H9 (cell line): ENCODE data around the gene C2orf80. TPM values are rescaled to one million over a fixed set of nuclear protein-coding genes. Genes with fewer than 3 reads are reported as not detected.

Source experiments
- DNase-seq: peaks from one replicate; pipeline ENCODE4 v3.0.0-alpha.2; 2017
- H2AFZ ChIP-seq: one replicate; pipeline ENCODE4 v1.6.1; 2013; ENCODE audit warnings: mild to moderate bottlenecking, low read length, control low read depth, moderate library complexity
- H2AK5ac ChIP-seq: 2 replicates; pipeline ENCODE4 v1.6.1; 2013; ENCODE audit warnings: low read length, control low read depth, mixed read lengths; ENCODE audit not compliant: insufficient read length
- H2BK120ac ChIP-seq: one replicate; pipeline ENCODE4 v1.6.1; 2013; ENCODE audit warnings: low read depth, mild to moderate bottlenecking, low read length, control low read depth, inconsistent platforms; ENCODE audit not compliant: poor library complexity, severe bottlenecking
- H2BK12ac ChIP-seq: 2 replicates; pipeline ENCODE4 v1.6.1; 2013; ENCODE audit warnings: low read length, control low read depth, mixed read lengths, low read depth; ENCODE audit not compliant: insufficient read length
- H2BK15ac ChIP-seq: 2 replicates; pipeline ENCODE4 v1.6.1; 2013; ENCODE audit warnings: low read depth, low read length, control low read depth
- H2BK20ac ChIP-seq: one replicate; pipeline ENCODE4 v1.6.1; 2013; ENCODE audit warnings: low read depth, mild to moderate bottlenecking, low read length, control low read depth, inconsistent platforms; ENCODE audit not compliant: poor library complexity, severe bottlenecking
- H2BK5ac ChIP-seq: 2 replicates; pipeline ENCODE4 v1.6.1; 2013; ENCODE audit warnings: low read length, control low read depth, mixed read lengths; ENCODE audit not compliant: insufficient read length
- H3K14ac ChIP-seq: 2 replicates; pipeline ENCODE4 v1.6.1; 2013; ENCODE audit warnings: low read length, control low read depth; ENCODE audit not compliant: insufficient read depth
- H3K18ac ChIP-seq: 2 replicates; pipeline ENCODE4 v1.6.1; 2013; ENCODE audit warnings: low read depth, mild to moderate bottlenecking, mixed read lengths, low read length, control low read depth; ENCODE audit not compliant: insufficient read length
- H3K23ac ChIP-seq: 2 replicates; pipeline ENCODE4 v1.6.1; 2013; ENCODE audit warnings: low read length, control low read depth, mixed read lengths, low read depth; ENCODE audit not compliant: insufficient read length
- H3K23me2 ChIP-seq: 2 replicates; pipeline ENCODE4 v1.6.1; 2013; ENCODE audit warnings: low read depth, mild to moderate bottlenecking, mixed read lengths, low read length, control low read depth; ENCODE audit not compliant: insufficient read length, poor library complexity, severe bottlenecking
- H3K27ac ChIP-seq: 2 replicates; pipeline ENCODE4 v1.5.1; 2013; ENCODE audit warnings: low read length, control low read depth, mixed read lengths, low read depth; ENCODE audit not compliant: insufficient read length
- H3K27me3 ChIP-seq: 2 replicates; pipeline ENCODE4 v1.6.1; 2013; ENCODE audit warnings: low read length, control low read depth, inconsistent platforms; ENCODE audit not compliant: insufficient read depth
- H3K4ac ChIP-seq: 2 replicates; pipeline ENCODE4 v1.6.1; 2013; ENCODE audit warnings: low read depth, mild to moderate bottlenecking, control low read depth, inconsistent platforms, low read length, moderate library complexity
- H3K4me1 ChIP-seq: 2 replicates; pipeline ENCODE4 v1.6.1; 2013; ENCODE audit warnings: low read length, control low read depth, inconsistent platforms; ENCODE audit not compliant: insufficient read depth
- H3K4me2 ChIP-seq: 2 replicates; pipeline ENCODE4 v1.6.1; 2013; ENCODE audit warnings: low read length, control low read depth, mixed read lengths; ENCODE audit not compliant: insufficient read length, insufficient read depth
- H3K56ac ChIP-seq: 2 replicates; pipeline ENCODE4 v1.6.1; 2013; ENCODE audit warnings: low read depth, mild to moderate bottlenecking, mixed read lengths, low read length, control low read depth; ENCODE audit not compliant: insufficient read length
- H3K79me1 ChIP-seq: 2 replicates; pipeline ENCODE4 v1.6.1; 2013; ENCODE audit warnings: low read depth, mild to moderate bottlenecking, moderate library complexity, low read length, control low read depth, inconsistent platforms; ENCODE audit not compliant: insufficient read depth, poor library complexity, severe bottlenecking
- H3K79me2 ChIP-seq: 2 replicates; pipeline ENCODE4 v1.6.1; 2013; ENCODE audit warnings: low read length, control low read depth, inconsistent platforms; ENCODE audit not compliant: insufficient read depth
- H3K9ac ChIP-seq: 2 replicates; pipeline ENCODE4 v1.6.1; 2013; ENCODE audit warnings: low read length, control low read depth, mixed read lengths; ENCODE audit not compliant: insufficient read length; ENCODE audit errors: extremely low read depth
- H3K9me3 ChIP-seq: one replicate; pipeline ENCODE4 v1.6.1; 2013; ENCODE audit warnings: low read depth, low read length, inconsistent platforms; ENCODE audit not compliant: control insufficient read depth
- H3T11ph ChIP-seq: one replicate; pipeline ENCODE4 v1.6.1; 2013; ENCODE audit warnings: mild to moderate bottlenecking, low read length, control low read depth, inconsistent platforms
- H4K20me1 ChIP-seq: one replicate; pipeline ENCODE4 v1.6.1; 2013; ENCODE audit not compliant: control insufficient read depth, insufficient read length, insufficient read depth
- H4K5ac ChIP-seq: 2 replicates; pipeline ENCODE4 v1.6.1; 2013; ENCODE audit warnings: low read depth, mild to moderate bottlenecking, mixed read lengths, low read length, control low read depth; ENCODE audit not compliant: insufficient read length
- H4K8ac ChIP-seq: replicated peaks from 2 replicates; pipeline ENCODE4 v1.6.1; 2013; ENCODE audit warnings: low read length, control low read depth, mixed read lengths, low read depth; ENCODE audit not compliant: insufficient read length
- H4K91ac ChIP-seq: 2 replicates; pipeline ENCODE4 v1.6.1; 2013; ENCODE audit warnings: low read depth, mild to moderate bottlenecking, moderate library complexity, mixed read lengths, low read length, control low read depth; ENCODE audit not compliant: insufficient read length
- H3K27ac Mint-ChIP-seq, 3 experiments: 2 replicates in 2 of 3; 3 replicates in 1 of 3; pipeline ENCODE4 v1.8.0; 2020 to 2021; ENCODE audit warnings: mixed read lengths in 3 of 3, mild to moderate bottlenecking in 1 of 3, moderate library complexity in 1 of 3
- H3K27me3 Mint-ChIP-seq: 2 replicates; pipeline ENCODE4 v1.8.0; 2021; ENCODE audit warnings: low read depth, mild to moderate bottlenecking, moderate library complexity, mixed read lengths
- H3K36me3 Mint-ChIP-seq, 3 experiments: 2 replicates in 2 of 3; 3 replicates in 1 of 3; pipeline ENCODE4 v1.8.0; 2020 to 2021; ENCODE audit warnings: low read depth in 3 of 3, mixed read lengths in 3 of 3; ENCODE audit not compliant: insufficient read depth in 1 of 3
- H3K4me1 Mint-ChIP-seq, 2 experiments: 2 replicates each; pipeline ENCODE4 v1.8.0; 2020; ENCODE audit warnings: mixed read lengths in 2 of 2
- H3K4me3 Mint-ChIP-seq, 2 experiments: 2 replicates in 1 of 2; 3 replicates in 1 of 2; pipeline ENCODE4 v1.8.0; 2020 to 2021; ENCODE audit warnings: mild to moderate bottlenecking in 2 of 2, mixed read lengths in 2 of 2, moderate library complexity in 1 of 2
- H3K9me3 Mint-ChIP-seq, 2 experiments: 2 replicates in 1 of 2; 3 replicates in 1 of 2; pipeline ENCODE4 v1.8.0; 2020; ENCODE audit warnings: mild to moderate bottlenecking in 2 of 2, mixed read lengths in 2 of 2, moderate library complexity in 1 of 2
- CTCF ChIP-seq: fragments of 200-600 bp; sonication (generic); conservative IDR thresholded peaks from 3 replicates; pipeline ENCODE4 v1.8.0; 2021; ENCODE audit warnings: antibody characterized with exemption, mild to moderate bottlenecking
- WGBS: extraction: QIAGEN DNeasy Blood & Tissue Kit; methylation state at CpG from one replicate; pipeline ENCODE4 v1.1.7; 2013; ENCODE audit warnings: missing lambda C conversion rate, low lambda C conversion rate, mixed read lengths; ENCODE audit not compliant: insufficient read length; ENCODE audit errors: extremely low coverage; 5-methylcytosine and 5-hydroxymethylcytosine counted together
- total RNA-seq: library from RNA; stranded (reverse); gene quantifications from 2 replicates; pipeline ENCODE4 v1.2.1, GENCODE V29; 2021

C2orf80 gene
- total RNA-seq, 1 experiment from 2014 or later = not detected

GRCh38 chr2:208183972-208184705 is 5.7 kb downstream of the C2orf80 start:
- peak overlapping the region; percentile 61 to 75 for H3K4me3 Mint-ChIP-seq
- H3T11ph ChIP-seq = no peak overlapping the region
- H2BK20ac ChIP-seq = no peak overlapping the region
- H3K27me3 ChIP-seq = no peaks in the 10 kb centered on the region
- no peaks in the 10 kb centered on the region for H3K9me3 Mint-ChIP-seq
- H2BK120ac ChIP-seq = no peak overlapping the region
- no peak overlapping the region for H2BK12ac ChIP-seq
- H3K79me2 ChIP-seq = no peaks in the 10 kb centered on the region
- H3K27ac Mint-ChIP-seq = peak overlapping the region in 2 of 3 experiments; percentile 82 to 91; a peak in 4 of 7 replicates
- no peak overlapping the region for H3K4ac ChIP-seq
- no peaks in the 10 kb centered on the region for H3K27me3 Mint-ChIP-seq
- H3K4me1 Mint-ChIP-seq = peaks cover 48 to 66% of the 10 kb centered on the region in 2 experiments
- no peak overlapping the region for H3K23ac ChIP-seq
- H2AFZ ChIP-seq = peak overlapping the region; percentile 84
- no peaks in the 10 kb centered on the region for H3K36me3 Mint-ChIP-seq
- no peak overlapping the region for H4K8ac ChIP-seq
- H3K4me2 ChIP-seq = peak overlapping the region; percentile 47
- no peaks in the 10 kb centered on the region for H3K9me3 ChIP-seq
- no peak for DNase-seq
- H3K14ac ChIP-seq = no peak overlapping the region
- no peak overlapping the region for H2BK5ac ChIP-seq
- no peak overlapping the region for H4K5ac ChIP-seq
- H3K27ac ChIP-seq = no peak overlapping the region
- no peak overlapping the region for H2BK15ac ChIP-seq
- H2AK5ac ChIP-seq = no peak overlapping the region
- no peak overlapping the region for H3K9ac ChIP-seq
- H3K4me1 ChIP-seq = peaks cover 5% of the 10 kb centered on the region
- no peaks in the 10 kb centered on the region for H3K79me1 ChIP-seq
- H4K20me1 ChIP-seq = no peaks in the 10 kb centered on the region
- no peak overlapping the region for H4K91ac ChIP-seq
- no peak overlapping the region for H3K18ac ChIP-seq
- H3K56ac ChIP-seq = no peak overlapping the region
- H3K23me2 ChIP-seq = peaks cover 4% of the 10 kb centered on the region
- no peak for TF ChIP-seq CTCF
- WGBS = no CpG with 5 or more reads among the region's 12 CpGs
